IPS-NIHi11 (cell line): ENCODE results near the gene BEST1.
"Not testable (repeated sequence)": the region's sequence is repeated elsewhere in the genome, so short reads cannot be mapped to it uniquely, and the experiment has no call there.

ENCODE experiments used
- DNase-seq: peaks from one replicate; pipeline ENCODE4 v3.0.0; 2012; ENCODE audit warnings: mixed read lengths, low spot score

The BEST1 gene

GRCh38 chr11:61949169-61950034 is 749 bp upstream of the BEST1 start:
- DNase-seq = peak; percentile 94

DNA sequence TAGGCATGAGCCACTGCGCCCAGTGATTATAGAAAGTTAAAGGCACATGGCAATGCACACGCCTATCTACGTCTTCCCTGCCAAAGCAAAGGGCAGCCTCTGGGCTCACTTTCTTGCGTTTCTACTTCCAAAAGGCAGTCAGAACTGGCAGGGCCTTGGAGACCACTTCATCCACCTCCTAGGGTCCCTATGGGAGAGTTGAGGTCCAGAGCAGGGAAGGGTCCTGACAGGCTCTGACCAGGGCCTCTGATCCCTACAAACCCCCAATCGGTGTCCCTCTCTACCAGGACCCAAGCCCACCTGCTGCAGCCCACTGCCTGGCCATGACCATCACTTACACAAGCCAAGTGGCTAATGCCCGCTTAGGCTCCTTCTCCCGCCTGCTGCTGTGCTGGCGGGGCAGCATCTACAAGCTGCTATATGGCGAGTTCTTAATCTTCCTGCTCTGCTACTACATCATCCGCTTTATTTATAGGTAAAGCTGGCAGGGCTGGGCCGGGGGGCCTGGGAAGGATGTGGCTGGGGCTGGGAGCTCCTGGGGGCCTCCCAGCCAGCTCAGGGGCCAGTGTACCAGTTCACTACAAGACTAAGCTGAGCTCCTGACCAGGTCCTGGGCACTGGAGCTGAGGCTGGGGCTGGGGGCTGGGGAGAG is 1.5 kb downstream of the BEST1 start:
- DNase-seq = no peak

- DNase-seq = no peak
Measured at GRCh38 chr11:61952882-61953281, 2.7 kb downstream of the BEST1 start.

DNA sequence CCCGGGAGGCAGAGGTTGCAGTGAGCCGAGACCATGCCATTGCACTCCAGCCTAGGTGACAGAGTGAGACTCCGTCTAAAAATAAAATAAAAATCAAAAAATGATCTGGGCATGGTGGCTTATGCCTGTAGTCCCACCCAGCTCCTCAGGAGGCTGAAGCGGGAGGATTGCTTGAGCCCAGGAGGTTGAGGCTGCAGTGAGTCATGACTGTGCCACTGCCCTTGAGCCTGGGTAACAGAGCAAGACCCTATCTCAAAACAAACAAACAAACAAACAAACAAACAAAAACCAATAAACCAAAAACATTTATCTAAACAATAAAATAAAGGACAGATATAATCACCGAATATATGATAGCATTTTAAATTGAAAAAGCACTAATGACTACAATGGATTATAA is 3.5 kb downstream of the BEST1 start:
- not testable (repeated sequence) for DNase-seq

DNA sequence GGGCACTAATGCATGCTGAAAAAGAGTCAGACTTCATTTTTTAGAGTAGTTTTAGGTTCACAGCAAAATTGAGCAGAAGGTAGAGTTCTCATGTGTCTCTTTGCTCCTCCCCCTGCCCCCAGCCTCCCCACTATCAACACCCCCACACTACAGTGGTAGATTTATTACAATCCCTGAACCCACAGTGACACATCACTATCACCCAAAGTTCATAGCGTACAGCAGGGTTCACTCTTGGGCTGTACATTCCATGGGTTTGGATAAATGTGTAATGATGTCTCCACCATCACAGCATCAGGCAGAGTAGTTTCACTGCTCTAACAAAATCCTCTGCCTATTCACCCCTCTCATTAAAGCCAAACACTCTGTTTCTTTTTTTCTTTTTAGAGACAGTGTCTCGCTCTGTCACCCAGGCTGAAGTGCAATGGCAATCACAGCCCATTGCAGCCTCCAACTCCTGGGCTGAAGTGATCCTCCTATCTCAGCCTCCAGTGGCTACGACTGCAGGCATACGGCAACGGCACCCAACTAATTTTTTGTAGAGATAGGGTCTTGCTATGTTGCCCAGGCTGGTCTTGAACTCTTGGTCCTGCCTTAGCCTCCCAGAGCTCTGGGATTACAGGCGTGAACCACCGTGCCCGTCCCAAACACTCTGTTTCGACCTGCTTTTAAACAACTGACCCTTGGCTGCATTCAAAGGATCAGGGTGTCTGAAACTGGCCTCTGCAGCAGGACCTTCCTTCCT is 4.1 kb downstream of the BEST1 start:
- DNase-seq = no peak

GRCh38 chr11:61954851-61955421 is 4.8 kb downstream of the BEST1 start:
- DNase-seq = peak; percentile 85

GRCh38 chr11:61955422-61956135 is 5.4 kb downstream of the BEST1 start:
- DNase-seq = peak; percentile 93

GRCh38 chr11:61956191-61957020 is 6.3 kb downstream of the BEST1 start:
- DNase-seq = no peak

- DNase-seq = no peak
Measured at GRCh38 chr11:61957021-61957770, 7.0 kb downstream of the BEST1 start.

DNA sequence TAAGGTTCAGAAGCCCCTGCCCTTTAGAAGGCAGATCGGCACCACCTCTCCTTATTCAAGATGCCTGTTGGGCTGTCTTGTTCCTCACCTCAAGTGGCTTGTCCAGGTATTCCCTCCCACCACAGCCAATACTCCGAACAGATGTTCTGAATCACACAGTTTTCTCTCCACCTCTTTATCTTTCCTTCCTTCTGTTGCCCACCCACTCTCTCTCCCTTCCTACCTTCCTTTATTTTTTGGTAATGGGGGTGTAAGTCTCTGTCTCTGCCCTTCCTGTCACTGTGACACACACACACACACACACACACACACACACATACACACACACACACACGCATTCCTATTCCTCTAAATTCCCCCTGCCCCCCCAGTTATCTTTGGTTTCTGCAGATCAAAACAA is 8.4 kb downstream of the BEST1 start:
- no peak for DNase-seq

DNA sequence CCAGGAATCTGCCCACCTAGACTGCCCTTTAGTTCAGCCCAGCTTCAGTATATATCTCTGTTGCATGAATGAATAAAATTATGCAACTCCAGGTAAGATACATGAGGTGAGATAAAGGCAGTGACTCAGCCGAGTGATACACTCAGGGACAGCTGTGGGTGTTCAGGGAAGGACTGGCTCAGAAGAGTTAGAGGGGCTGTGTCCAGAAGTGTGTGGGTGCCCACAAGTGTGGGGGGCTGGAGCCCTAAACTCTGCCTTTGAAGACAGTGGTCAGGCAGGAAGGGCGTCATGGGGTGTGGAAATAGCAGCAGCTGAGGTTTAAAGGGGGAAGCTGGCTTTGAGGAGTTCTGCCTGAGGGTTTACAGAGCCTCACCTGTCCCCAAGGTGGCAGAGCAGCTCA is 9.0 kb downstream of the BEST1 start:
- DNase-seq = no peak

- no peak for DNase-seq
Measured at GRCh38 chr11:61959678-61960077, 9.5 kb downstream of the BEST1 start.

- no peak for DNase-seq
Measured at GRCh38 chr11:61960532-61960931, 10.4 kb downstream of the BEST1 start.

DNA sequence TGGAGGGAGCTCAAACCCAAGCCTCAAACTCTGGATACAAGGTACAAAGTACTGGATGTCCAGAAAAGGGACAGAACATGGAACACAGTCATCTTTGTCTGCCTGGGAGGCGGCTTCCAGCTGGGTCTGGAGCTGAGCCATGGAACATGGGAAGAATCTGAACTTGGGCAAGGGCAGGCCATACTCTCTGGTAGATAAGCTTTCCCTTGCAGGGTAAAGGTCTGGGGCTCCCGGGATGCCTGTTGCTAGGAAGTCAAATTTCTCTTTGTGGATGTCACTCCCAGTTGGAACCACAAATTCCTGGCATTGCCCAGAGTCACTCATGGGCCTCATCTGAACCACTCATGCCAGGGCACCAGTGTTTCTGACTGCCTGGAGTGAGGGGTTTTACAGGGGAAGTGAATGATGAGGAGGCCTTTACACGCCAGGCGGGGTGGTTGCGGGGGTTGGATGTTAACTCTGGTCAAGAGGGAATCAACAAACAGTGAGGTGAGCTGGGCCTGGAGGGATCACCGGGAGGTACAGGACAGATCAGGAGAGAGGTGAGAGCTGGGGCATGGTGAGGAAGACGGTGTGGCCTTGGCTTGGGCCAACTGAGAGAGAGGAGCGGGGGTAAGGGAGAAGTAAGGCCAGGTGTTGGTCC is 11.5 kb downstream of the BEST1 start:
- no peak for DNase-seq

DNA sequence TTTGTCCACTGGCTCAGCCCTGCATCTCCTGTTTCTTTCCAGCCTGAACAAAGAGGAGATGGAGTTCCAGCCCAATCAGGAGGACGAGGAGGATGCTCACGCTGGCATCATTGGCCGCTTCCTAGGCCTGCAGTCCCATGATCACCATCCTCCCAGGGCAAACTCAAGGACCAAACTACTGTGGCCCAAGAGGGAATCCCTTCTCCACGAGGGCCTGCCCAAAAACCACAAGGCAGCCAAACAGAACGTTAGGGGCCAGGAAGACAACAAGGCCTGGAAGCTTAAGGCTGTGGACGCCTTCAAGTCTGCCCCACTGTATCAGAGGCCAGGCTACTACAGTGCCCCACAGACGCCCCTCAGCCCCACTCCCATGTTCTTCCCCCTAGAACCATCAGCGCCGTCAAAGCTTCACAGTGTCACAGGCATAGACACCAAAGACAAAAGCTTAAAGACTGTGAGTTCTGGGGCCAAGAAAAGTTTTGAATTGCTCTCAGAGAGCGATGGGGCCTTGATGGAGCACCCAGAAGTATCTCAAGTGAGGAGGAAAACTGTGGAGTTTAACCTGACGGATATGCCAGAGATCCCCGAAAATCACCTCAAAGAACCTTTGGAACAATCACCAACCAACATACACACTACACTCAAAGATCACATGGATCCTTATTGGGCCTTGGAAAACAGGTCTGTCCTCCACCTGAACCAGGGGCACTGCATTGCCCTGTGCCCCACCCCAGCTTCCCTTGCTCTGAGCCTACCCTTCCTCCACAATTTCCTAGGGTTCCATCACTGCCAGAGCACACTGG is 12.3 kb downstream of the BEST1 start:
- no peak for DNase-seq

DNA sequence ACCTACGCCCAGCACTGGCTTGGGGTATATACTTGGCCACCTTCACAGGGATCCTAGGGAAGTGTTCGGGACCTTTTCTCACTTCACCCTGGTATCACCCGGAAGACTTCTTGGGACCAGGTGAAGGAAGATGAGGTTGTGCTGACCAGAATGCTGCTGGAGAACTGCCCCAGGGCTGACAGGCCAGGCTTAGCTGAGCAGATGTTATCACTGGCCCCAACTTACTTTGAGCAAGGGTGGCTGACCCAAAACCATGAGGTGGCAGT is 12.8 kb downstream of the BEST1 start:
- no peak for DNase-seq

- DNase-seq = no peak
Measured at GRCh38 chr11:61963282-61964057, 13.3 kb downstream of the BEST1 start.

GRCh38 chr11:61964058-61964665 is 14.0 kb downstream of the BEST1 start:
- DNase-seq = no peak
